A549 treated with RU486 at 1 μM for 4 hours (cell line): ENCODE results near the gene P4HTM. TPM values are rescaled to one million over a fixed set of nuclear protein-coding genes. Genes with fewer than 3 reads are reported as not detected.

Experiments used
- total RNA-seq: library from RNA; stranded (reverse); fragments of 200-300 nt; extraction: Qiagen RNA extraction; gene quantifications from 5 replicates; pipeline ENCODE4 v1.2.3, GENCODE V29; 2022; ENCODE audit warnings: low read depth

The P4HTM gene, protein sequence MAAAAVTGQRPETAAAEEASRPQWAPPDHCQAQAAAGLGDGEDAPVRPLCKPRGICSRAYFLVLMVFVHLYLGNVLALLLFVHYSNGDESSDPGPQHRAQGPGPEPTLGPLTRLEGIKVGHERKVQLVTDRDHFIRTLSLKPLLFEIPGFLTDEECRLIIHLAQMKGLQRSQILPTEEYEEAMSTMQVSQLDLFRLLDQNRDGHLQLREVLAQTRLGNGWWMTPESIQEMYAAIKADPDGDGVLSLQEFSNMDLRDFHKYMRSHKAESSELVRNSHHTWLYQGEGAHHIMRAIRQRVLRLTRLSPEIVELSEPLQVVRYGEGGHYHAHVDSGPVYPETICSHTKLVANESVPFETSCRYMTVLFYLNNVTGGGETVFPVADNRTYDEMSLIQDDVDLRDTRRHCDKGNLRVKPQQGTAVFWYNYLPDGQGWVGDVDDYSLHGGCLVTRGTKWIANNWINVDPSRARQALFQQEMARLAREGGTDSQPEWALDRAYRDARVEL
- 12.0 to 20.6 TPM (median 19.5 TPM) in 5 replicates for total RNA-seq

DNA sequence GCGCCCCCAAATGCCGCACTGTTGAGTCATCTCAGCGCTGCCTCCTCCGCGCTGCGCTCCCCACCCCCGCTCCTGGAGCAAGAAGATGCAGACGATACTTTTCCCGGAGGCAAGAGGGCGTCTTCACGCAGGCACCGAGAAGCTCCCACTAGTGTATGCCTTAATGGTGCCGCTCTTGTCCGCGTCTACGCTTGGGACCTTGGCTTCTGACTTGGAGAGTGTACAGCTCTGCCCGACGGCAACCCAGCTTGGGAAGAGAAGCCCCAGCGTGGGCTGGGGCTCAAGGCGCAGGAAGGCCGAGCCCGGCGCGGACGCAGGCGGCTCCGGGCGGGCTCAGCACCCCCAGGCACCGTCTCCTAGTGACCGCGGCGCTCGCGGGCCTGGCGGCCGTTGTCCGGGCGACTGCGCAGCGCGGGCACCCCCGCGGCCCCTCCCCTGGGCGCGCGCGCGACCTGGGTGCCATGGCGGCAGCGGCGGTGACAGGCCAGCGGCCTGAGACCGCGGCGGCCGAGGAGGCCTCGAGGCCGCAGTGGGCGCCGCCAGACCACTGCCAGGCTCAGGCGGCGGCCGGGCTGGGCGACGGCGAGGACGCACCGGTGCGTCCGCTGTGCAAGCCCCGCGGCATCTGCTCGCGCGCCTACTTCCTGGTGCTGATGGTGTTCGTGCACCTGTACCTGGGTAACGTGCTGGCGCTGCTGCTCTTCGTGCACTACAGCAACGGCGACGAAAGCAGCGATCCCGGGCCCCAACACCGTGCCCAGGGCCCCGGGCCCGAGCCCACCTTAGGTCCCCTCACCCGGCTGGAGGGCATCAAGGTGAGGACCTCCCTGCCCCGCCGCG lies at the start of gene P4HTM:
TSS of gene P4HTM (plus strand) at position 446 of the 840 bp plus-strand sequence. CDS start at position 462, 16 bp downstream.

DNA sequence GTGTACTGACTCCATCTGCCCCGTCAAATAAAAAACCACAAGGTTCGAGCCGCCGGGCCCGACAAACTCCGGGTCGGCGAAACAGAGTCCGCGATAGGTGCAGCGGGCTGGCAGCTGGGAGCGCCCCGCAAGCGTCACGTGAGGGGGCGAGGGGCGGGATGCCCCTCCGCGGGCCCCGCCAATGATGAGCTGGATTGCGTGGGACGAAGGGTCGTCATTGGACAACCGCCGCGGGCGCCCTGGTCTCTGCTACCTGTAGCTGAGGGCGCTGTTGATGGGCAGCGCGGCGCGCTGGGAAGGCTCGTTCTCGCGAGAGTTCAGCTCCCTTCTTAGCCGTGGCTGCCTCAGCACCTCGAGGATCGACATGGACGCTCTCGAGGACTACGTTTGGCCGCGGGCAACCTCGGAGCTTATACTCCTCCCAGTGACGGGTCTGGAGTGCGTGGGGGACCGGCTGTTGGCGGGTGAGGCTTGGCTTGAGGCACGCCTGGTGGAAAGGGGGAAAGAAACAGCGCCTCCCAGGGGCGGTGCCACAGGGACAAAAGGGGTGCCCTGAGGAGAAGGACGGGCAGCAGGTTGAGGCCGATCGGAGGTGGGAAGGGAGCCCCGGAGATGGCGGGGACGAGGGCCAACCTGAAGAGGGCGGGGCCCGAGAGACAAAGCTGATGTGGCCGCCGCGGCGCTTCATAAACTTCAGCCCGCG lies 17.2 kb downstream of the P4HTM start, which contains the start of gene WDR6:
TSS of gene WDR6 (plus strand) at position 324 of the 703 bp plus-strand sequence. CDS start at position 365, 41 bp downstream.

DNA sequence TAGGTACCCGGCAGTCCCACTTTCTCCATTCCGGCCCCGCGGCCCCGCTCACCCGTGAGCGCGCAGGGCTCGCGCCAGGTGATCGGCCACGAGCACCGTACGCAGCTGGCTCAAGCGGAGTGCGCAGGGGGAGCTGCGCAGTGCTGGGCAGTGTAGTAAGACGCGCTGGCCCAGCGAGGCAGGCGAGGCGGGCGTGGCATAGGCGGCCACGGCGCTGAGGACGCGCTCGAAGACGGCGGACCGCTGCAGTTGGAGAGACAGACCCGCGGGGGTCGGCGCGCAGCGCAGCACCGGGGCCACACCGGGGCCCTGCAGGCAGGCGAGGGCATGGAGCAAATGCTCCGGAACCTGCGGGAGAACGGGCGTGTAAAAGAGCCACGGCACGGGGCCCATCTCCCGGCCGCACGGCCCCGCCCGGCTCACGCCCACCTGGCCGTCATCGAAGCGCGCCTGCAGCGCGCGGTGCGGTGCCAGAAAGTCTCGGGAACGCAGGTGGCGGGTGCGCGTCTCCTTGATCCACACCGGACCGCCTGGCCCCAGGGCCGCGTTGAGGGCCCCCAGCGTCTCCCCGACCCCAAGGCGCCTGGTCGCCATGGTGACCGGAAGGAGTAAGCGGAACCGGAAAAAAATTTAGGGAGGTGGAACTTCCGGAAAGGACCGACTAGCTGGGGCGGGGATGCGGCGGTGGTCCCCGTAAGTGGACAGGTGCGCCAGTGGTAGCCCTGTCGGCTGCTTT lies 28.1 kb downstream of the P4HTM start, which contains the start of gene DALRD3:
TSS of gene DALRD3 (minus strand) at position 610 of the 736 bp plus-strand sequence. CDS start at position 594, 16 bp downstream.

DNA sequence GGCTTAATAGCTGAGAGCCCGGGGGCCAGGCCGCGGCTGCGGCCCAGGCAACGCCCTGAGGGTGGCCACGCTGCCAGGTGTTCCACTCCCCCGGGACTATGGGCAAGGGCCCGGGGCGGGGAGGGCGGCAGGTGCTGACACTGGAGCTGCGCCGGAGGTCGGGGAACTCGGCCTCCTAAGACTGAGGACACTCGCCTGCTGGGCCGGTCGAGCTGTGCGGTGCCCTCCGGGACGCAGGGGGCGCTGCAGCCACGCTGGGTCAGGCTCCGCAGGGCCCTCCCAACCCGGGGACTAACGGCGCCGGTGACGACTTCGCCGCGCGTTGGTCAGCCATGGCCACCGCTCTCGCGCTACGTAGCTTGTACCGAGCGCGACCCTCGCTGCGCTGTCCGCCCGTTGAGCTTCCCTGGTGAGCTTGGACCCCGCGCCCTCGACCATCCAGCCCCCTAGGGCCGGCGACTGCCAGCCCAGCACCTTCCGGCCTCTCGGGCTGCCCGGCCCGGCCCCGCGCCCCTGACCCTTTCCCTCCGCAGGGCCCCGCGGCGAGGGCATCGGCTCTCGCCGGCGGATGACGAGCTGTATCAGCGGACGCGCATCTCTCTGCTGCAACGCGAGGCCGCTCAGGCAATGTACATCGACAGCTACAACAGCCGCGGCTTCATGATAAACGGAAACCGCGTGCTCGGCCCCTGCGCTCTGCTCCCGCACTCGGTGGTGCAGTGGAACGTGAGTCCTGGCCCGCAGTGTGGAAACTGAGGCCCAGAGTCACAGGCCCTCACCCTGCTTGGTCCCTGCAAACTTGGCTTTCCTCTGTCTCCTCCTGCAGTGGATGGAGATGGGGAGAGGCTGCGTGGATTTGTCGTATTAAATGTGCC lies 32.0 kb downstream of the P4HTM start, which contains the start of gene NDUFAF3:
TSS of gene NDUFAF3 (plus strand) at position 309 of the 875 bp plus-strand sequence. CDS start at position 333, 24 bp downstream.

DNA sequence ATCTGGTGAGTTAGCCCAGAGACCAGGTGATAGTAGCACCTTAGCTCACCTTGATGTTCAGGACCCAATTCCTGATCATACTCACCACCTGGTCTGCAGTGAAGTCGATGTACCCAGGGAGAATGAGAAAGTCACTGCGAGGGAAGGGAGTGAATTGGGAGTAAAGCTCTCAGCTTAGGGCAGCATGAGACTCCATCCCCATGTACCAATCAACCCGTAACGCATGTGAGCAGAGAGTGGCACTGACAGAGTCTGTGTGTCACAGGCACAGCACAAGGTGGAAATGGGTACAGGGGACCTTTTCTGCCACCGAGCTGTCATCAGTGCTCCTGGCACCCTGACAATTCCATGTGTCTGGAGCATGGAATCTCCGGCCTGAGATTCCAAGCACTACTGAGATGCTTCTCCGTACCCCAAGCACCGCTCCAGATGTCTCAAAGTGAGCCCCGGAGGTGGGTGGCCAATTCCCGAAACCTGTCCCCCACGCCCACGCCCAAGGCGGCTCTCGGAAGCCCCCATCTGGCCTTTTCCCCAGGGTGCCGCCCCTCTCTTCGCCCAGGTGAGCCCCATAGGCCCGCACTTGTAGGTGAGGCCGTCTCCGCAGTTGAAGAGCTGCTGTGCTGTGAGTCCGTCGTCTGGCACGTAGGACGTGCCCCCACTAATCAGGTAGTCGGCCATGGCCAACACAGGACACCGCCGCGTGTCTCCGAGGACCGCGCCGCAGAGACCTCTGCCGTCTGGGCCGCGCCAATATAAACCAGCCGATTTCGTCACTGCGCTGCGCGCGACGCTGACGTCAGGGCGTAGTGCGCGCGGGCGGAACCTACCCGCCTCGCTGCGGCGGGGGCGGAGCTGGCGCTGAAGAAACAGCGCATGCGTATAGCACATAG lies 38.9 kb downstream of the P4HTM start, which contains the start of gene IMPDH2:
TSS of gene IMPDH2 (minus strand) at position 726 of the 890 bp plus-strand sequence. CDS start at position 678, 48 bp downstream.

Other genes starting within 250 kb of the P4HTM start
- 12.1 to 20.0 TPM (median 18.0 TPM) in 5 replicates for gene PRKAR2A, start 142.4 kb upstream of the P4HTM start, total RNA-seq
- 11.5 to 14.0 TPM (median 12.9 TPM) in 5 replicates for gene SLC25A20, start 91.4 kb upstream of the P4HTM start, total RNA-seq
- 54.8 to 65.9 TPM (median 64.7 TPM) in 5 replicates for gene ARIH2, start 71.4 kb upstream of the P4HTM start, total RNA-seq
- gene WDR6, start 17.1 kb downstream of the P4HTM start, total RNA-seq, result 61.7 to 73.4 TPM (median 67.7 TPM) in 5 replicates
- gene DALRD3, start 28.3 kb downstream of the P4HTM start, total RNA-seq, result 16.0 to 25.0 TPM (median 22.3 TPM) in 5 replicates
- gene NDUFAF3, start 31.9 kb downstream of the P4HTM start, total RNA-seq, result 65.5 to 98.1 TPM (median 89.1 TPM) in 5 replicates
- gene IMPDH2, start 39.2 kb downstream of the P4HTM start, total RNA-seq, result 156 to 171 TPM (median 162 TPM) in 5 replicates
- 37.3 to 40.1 TPM (median 39.0 TPM) in 5 replicates for gene QRICH1, start 103.8 kb downstream of the P4HTM start, total RNA-seq
- 128 to 155 TPM (median 153 TPM) in 5 replicates for gene QARS1, start 114.5 kb downstream of the P4HTM start, total RNA-seq
- 18.7 to 24.8 TPM (median 23.0 TPM) in 5 replicates for gene USP19, start 130.6 kb downstream of the P4HTM start, total RNA-seq
- 64.3 to 97.2 TPM (median 88.8 TPM) in 5 replicates for gene LAMB2, start 142.8 kb downstream of the P4HTM start, total RNA-seq
- gene CCDC71, start 176.1 kb downstream of the P4HTM start, total RNA-seq, result 10.6 to 14.9 TPM (median 12.9 TPM) in 5 replicates
- 3.1 to 7.0 TPM (median 4.6 TPM) in 5 replicates for gene KLHDC8B, start 181.4 kb downstream of the P4HTM start, total RNA-seq